ENCODE results near the gene NACC2.
"Not testable (repeated sequence)": the region's sequence is repeated elsewhere in the genome, so short reads cannot be mapped to it uniquely, and the experiment has no call there.

Gene NACC2

DNA sequence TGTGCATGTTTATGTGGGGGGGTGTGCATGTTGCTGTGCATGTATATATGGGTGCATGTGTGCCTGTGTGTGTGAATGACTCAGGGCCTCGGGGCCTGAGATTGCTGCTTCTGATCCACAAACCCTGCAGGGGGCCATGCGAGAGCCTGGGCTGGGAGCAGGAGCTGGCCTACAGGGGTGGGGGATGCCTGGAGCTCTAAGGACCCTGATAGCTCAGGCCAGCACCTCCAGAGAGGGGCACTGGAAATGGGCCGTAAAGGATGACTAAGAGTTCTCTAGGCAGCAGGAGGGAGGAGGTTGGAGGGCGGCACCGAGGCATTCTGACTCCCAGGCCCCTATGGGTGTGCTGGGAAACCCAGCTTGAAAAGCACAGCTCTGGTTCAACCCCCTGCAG, 127.0 kb downstream of the NACC2 start:
- no peak overlapping the region for H3K4me3 ChIP-seq (ENCODE audit: low read depth, low read length)
- TF ChIP-seq, protein P1, sequence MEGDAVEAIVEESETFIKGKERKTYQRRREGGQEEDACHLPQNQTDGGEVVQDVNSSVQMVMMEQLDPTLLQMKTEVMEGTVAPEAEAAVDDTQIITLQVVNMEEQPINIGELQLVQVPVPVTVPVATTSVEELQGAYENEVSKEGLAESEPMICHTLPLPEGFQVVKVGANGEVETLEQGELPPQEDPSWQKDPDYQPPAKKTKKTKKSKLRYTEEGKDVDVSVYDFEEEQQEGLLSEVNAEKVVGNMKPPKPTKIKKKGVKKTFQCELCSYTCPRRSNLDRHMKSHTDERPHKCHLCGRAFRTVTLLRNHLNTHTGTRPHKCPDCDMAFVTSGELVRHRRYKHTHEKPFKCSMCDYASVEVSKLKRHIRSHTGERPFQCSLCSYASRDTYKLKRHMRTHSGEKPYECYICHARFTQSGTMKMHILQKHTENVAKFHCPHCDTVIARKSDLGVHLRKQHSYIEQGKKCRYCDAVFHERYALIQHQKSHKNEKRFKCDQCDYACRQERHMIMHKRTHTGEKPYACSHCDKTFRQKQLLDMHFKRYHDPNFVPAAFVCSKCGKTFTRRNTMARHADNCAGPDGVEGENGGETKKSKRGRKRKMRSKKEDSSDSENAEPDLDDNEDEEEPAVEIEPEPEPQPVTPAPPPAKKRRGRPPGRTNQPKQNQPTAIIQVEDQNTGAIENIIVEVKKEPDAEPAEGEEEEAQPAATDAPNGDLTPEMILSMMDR (IDR thresholded peaks at IDR 0.05; ENCODE audit: control insufficient read depth, extremely low read depth, insufficient read depth) = no peak
- DNase-seq (ENCODE audit: low read depth) = no peak

DNA sequence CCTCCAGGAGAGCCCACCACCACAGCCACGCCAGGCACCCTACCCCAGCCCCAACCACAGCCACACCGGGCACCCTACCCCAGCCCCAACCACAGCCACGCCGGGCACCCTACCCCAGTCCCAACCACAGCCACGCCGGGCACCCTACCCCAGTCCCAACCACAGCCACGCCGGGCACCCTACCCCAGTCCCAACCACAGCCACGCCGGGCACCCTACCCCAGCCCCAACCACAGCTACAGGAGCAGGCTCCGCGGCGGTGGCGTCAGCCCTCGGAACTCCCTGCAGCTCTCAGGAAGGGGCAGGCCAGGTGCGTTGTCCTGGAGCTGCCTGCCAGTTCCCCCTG, 128.2 kb downstream of the NACC2 start:
- not testable (repeated sequence) for DNase-seq (ENCODE audit: low read depth); H3K4me3 ChIP-seq (ENCODE audit: low read depth, low read length)

DNA sequence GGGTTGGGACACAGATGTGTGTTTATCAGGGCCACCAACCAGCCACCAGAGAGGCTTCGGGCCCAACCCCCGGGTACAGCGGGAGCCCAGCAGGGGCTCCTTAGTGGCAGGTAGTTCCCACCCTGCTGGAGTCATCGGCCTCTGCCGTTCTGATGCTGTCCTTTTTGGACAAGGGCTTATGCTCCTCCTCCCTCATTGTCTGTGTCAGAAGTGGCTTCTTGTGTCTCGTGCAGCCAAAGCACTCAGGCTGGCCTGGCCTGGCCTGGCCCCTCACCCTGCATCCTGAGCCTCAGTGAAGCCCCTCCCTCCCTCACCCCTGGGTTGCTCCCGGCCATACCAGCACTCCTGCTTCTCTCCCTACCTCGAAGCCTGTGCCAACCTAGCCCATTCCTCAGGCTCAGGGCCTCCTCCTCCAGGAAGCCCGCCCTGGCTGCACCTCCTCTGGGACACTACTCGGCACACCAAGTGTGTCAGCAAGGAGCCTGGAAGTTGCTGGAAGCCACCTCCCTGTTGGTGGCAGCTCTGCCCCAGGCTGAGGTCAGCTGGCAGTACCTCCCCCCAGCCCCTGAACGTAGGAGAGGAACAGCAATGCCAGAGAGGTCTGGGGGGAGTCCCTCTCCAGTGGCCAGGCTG, 129.8 kb downstream of the NACC2 start:
- no peak overlapping the region for H3K4me3 ChIP-seq (ENCODE audit: low read depth, low read length)
- no peak for DNase-seq (ENCODE audit: low read depth)
- TF ChIP-seq, protein P1 (IDR thresholded peaks at IDR 0.05; ENCODE audit: control insufficient read depth, extremely low read depth, insufficient read depth) = no peak

DNA sequence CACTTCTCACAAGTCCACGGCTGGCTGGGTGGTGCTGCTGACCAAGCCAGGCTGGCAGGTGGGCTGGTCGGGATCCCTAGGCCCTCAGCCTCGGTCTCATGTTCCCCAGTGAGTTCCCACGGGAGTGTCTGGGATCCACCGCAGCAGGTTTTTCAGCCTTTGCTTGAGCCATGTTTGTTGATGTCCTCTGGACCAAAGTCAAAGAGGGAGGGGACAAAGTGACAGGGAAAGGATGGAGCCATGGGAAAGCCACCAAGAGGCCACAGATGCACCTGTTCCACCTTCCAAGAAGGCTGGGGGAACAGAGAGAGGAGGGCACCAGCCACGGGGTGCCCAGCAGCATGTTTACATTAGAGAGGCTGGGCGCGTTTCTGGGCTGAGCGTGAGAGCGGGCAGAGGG, 131.2 kb downstream of the NACC2 start:
- DNase-seq (ENCODE audit: low read depth) = peak; percentile 69
- TF ChIP-seq, protein P1 (IDR thresholded peaks at IDR 0.05; ENCODE audit: control insufficient read depth, extremely low read depth, insufficient read depth) = no peak
- H3K4me3 ChIP-seq (ENCODE audit: low read depth, low read length) = no peak overlapping the region

DNA sequence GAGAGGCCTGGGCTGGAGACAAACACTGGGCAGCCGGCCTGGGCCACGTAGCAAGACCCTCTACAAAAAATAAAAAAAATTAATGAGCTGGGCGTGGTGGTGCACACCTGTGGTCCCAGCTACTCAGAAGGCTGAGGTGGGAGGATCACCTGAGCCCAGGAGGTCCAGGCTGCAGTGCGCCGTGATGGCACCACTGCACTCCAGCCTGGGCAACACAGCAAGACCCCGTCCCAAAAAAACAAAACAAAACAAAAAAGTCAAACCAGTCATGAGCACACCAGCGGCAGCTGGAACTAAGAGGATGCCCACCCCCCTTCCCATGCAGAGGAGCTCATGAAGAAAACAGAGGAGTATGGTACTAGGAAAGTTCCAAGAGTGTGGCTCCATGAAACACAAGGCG, 131.8 kb downstream of the NACC2 start:
- no peak for DNase-seq (ENCODE audit: low read depth)

DNA sequence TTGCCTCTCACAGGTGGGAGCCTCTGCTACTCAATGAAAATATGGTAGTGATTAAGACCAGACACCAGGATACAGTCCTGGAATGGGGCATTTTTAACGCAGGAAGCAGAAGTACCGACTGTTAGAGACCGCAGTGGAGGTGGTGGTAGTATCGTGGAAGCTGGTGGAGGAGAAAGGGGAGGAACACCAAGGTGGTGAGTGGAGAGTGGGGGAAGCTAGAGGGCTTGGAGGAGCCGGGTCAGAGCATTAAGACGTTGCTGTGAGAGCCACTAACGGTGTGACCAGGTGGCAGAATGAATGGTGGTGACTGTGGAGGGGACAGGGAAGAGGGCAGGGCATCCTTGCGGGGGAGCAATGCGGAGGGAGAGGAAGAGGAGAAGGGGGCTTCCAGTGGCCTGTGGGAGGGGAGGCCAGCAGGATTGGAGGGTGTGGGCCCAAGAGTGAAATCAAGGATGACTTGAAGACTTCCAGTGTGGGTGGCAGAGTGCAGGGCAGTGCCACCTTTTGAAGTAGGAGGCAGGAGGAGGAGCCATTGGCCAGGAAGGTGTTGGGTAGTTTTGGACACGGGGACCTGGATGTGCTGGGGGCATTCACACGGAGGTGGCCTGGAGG, 132.3 kb downstream of the NACC2 start:
- DNase-seq (ENCODE audit: low read depth) = no peak
- TF ChIP-seq, protein P1 (IDR thresholded peaks at IDR 0.05; ENCODE audit: control insufficient read depth, extremely low read depth, insufficient read depth) = no peak
- H3K4me3 ChIP-seq (ENCODE audit: low read depth, low read length) = no peak overlapping the region

More for the DNA sequence above, 131.8 kb downstream of the NACC2 start:
- no peak overlapping the region for H3K4me3 ChIP-seq (ENCODE audit: low read depth, low read length)
- TF ChIP-seq, protein P1 (IDR thresholded peaks at IDR 0.05; ENCODE audit: control insufficient read depth, extremely low read depth, insufficient read depth) = no peak

DNA sequence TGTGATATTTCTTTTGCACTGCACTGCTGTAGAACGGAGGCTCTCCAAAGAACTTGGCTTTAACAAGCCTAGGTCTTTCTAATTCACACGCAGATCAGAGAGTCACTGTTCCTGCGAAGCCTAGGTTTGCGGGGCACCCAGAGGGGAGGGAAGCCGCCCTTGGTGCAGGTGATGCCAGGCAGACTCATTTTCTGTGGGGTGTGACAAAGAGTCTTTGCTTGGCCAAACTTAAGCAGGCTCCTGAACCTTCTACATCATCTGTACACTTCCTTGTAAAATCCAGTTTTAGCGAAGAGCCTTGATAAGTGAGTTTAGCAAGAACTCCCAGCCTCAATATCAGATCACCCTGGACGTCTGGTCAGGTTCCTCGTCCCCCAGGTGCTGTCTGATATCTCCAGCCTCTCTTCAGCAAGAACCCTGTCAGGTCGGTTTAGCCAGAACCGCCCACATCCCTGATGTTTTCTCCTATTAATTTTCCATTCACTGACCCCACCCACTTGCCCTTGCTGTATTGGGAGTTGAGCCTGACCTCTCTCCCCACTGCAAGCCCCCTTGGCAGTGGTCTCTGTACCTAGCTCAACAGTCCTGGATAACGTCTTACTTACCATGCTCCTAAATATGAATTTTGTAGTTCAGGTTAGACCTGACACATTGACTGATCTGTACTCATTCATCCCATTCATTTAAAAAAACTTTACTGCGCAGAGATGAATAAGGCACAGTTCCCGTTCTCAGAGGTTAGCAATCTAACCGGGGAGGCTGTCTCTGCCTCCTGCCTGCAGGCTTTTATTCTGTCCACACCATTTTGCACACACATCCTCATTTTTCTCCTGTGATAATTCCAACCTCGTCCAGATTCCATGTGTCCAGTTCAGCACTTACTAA, 133.0 kb downstream of the NACC2 start:
- DNase-seq (ENCODE audit: low read depth) = peak; percentile 14
- H3K4me3 ChIP-seq (ENCODE audit: low read depth, low read length) = peak overlapping the region; percentile 43
- TF ChIP-seq, protein P1 (IDR thresholded peaks at IDR 0.05; ENCODE audit: control insufficient read depth, extremely low read depth, insufficient read depth) = no peak

Measured in LNCaP clone FGC (cell line).